GM12878 (cell line): ENCODE measurements around the gene HAPLN2. TPM values are rescaled to one million over a fixed set of nuclear protein-coding genes. Genes with fewer than 3 reads are reported as not detected.

Experiments
- ATAC-seq: fragments of 200-7000 bp; cut with Tn5 transposase; 3 replicates; pipeline ENCODE4 v1.9.1; 2020; ENCODE audit warnings: mild to moderate bottlenecking, moderate library complexity
- BruUV-seq: library from RNA; stranded (reverse); fragments of 400-500 nt; replicated peaks from 2 replicates; lab custom pipeline; 2021; lab: Mats Ljungman, UMichigan
- CTCF ChIA-PET: fragments of 300-600 bp; sonication (Branson Sonifier 250); formaldehyde crosslinking; extraction: SDS; loops from one replicate; lab custom pipeline; 2021; ENCODE audit warnings: inconsistent platforms; lab: Yijun Ruan, JAX
- POLR2A ChIA-PET: fragments of 350-600 bp; formaldehyde crosslinking; extraction: SDS; loops from one replicate; lab custom pipeline; 2021; ENCODE audit warnings: inconsistent platforms; lab: Charles Lee
- RAD21 ChIA-PET: fragments of 300-600 bp; sonication (Branson Sonifier 250); formaldehyde crosslinking; loops from one replicate; lab custom pipeline; 2023; ENCODE audit warnings: antibody characterized with exemption; ENCODE audit not compliant: unreplicated experiment; lab: Charles Lee
- SMC1A ChIA-PET: fragments of 300-600 bp; sonication (Branson Sonifier 250); formaldehyde crosslinking; loops from one replicate; lab custom pipeline; 2023; ENCODE audit not compliant: unreplicated experiment, uncharacterized antibody; lab: Charles Lee
- DNase-seq: peaks from one replicate; pipeline ENCODE4 v3.0.0-alpha.2; 2011; ENCODE audit warnings: low read depth, low spot score
- FAIRE-seq: peaks from 3 replicates; lab custom pipeline; 2011; peaks lifted over from hg19 to GRCh38; lab: Jason Lieb, UNC
- H2AFZ ChIP-seq: 2 replicates; pipeline ENCODE4 v1.6.0; 2011; ENCODE audit warnings: low read depth, low read length, control low read depth; ENCODE audit not compliant: control insufficient read depth
- H3K27ac ChIP-seq: 2 replicates; pipeline ENCODE4 v1.5.1; 2011; ENCODE audit warnings: control low read depth; ENCODE audit not compliant: control insufficient read depth, insufficient read depth
- H3K27me3 ChIP-seq, 2 experiments: replicated peaks in 1 of 2; 2 replicates each; pipeline versions ENCODE4 v1.6.0 to v1.6.1; 2011; ENCODE audit warnings: low read length in 1 of 2; ENCODE audit not compliant: control insufficient read depth in 2 of 2, insufficient read depth in 2 of 2
- H3K36me3 ChIP-seq, 2 experiments: 2 replicates each; pipeline ENCODE4 v1.5.1; 2011; ENCODE audit warnings: low read length in 1 of 2; ENCODE audit not compliant: control insufficient read depth in 2 of 2, insufficient read depth in 2 of 2
- H3K4me1 ChIP-seq: 2 replicates; pipeline ENCODE4 v1.6.1; 2011; ENCODE audit warnings: mild to moderate bottlenecking, low read length, moderate library complexity, mixed read lengths; ENCODE audit not compliant: control insufficient read depth, insufficient read depth
- H3K4me2 ChIP-seq: 2 replicates; pipeline ENCODE4 v1.6.0; 2011; ENCODE audit warnings: control low read depth; ENCODE audit not compliant: control insufficient read depth, insufficient read depth
- H3K4me3 ChIP-seq: fragments of 200-600 bp; sonication (generic); 2 replicates; pipeline ENCODE4 v1.5.1; 2016
- H3K79me2 ChIP-seq: 2 replicates; pipeline ENCODE4 v1.6.0; 2011; ENCODE audit warnings: low read length; ENCODE audit not compliant: control insufficient read depth, insufficient read depth
- H3K9ac ChIP-seq: 2 replicates; pipeline ENCODE4 v1.8.0; 2011; ENCODE audit warnings: low read length, control low read depth, mixed read lengths; ENCODE audit not compliant: control insufficient read depth, insufficient read depth
- H3K9me3 ChIP-seq: replicated peaks from 3 replicates; pipeline ENCODE4 v1.5.1; 2011; ENCODE audit warnings: mild to moderate bottlenecking, low read length; ENCODE audit not compliant: control insufficient read depth, insufficient read depth
- H4K20me1 ChIP-seq: 2 replicates; pipeline ENCODE4 v1.6.0; 2011; ENCODE audit not compliant: control insufficient read depth, insufficient read depth
- ASH2L ChIP-seq: fragments of 300-600, 200-600 bp; sonication (generic); IDR thresholded peaks from 2 replicates; pipeline ENCODE4 v1.6.1; 2017; ENCODE audit warnings: low read depth, mild to moderate bottlenecking, borderline replicate concordance
- CBFB ChIP-seq: IDR thresholded peaks from 2 replicates; pipeline ENCODE4 v1.6.1; 2016; ENCODE audit warnings: antibody characterized with exemption, low read depth
- KDM1A ChIP-seq: fragments of 200-600 bp; sonication (generic); IDR thresholded peaks from 2 replicates; pipeline ENCODE4 v1.6.1; 2016; ENCODE audit warnings: borderline replicate concordance
- MXI1 ChIP-seq: fragments of 150-350 bp; IDR thresholded peaks from 2 replicates; pipeline ENCODE4 v1.6.1; 2011; ENCODE audit warnings: low read depth, mild to moderate bottlenecking, inconsistent platforms, low read length, improper control_type of control experiment
- NFYB ChIP-seq: IDR thresholded peaks from 2 replicates; pipeline ENCODE4 v1.6.1; 2011; ENCODE audit warnings: low read depth, mild to moderate bottlenecking, low read length, improper control_type of control experiment, moderate library complexity; ENCODE audit not compliant: insufficient read depth
- POLR2A ChIP-seq: IDR thresholded peaks from 2 replicates; pipeline ENCODE4 v1.6.1; 2011; ENCODE audit warnings: low read depth, mild to moderate bottlenecking, low read length
- RB1 ChIP-seq: fragments of 450-650 bp; formaldehyde crosslinking; IDR thresholded peaks from 2 replicates; pipeline ENCODE4 v1.6.1; 2017; ENCODE audit warnings: mild to moderate bottlenecking, borderline replicate concordance
- RELA ChIP-seq: fragments of 450-650 bp; IDR thresholded peaks from 2 replicates; pipeline ENCODE4 v1.8.0; 2014; ENCODE audit warnings: borderline replicate concordance; ENCODE audit not compliant: partially characterized antibody
- RFX5 ChIP-seq: IDR thresholded peaks from 2 replicates; pipeline ENCODE4 v1.6.1; 2011; ENCODE audit warnings: low read depth, low read length, improper control_type of control experiment
- SIX5 ChIP-seq: IDR thresholded peaks from 2 replicates; pipeline ENCODE4 v1.6.1; 2011; ENCODE audit warnings: mild to moderate bottlenecking, low read depth, low read length, moderate library complexity; ENCODE audit not compliant: severe bottlenecking
- SMC3 ChIP-seq: IDR thresholded peaks from 2 replicates; pipeline ENCODE4 v1.6.1; 2011; ENCODE audit warnings: low read length, improper control_type of control experiment, borderline replicate concordance
- TCF3 ChIP-seq: IDR thresholded peaks from 2 replicates; pipeline ENCODE4 v1.6.1; 2012; ENCODE audit warnings: low read depth, mild to moderate bottlenecking, low read length, borderline replicate concordance; ENCODE audit not compliant: insufficient read depth
- YBX1 ChIP-seq: fragments of 450-650 bp; IDR thresholded peaks from 2 replicates; pipeline ENCODE4 v1.6.1; 2016; ENCODE audit warnings: antibody characterized with exemption
- ZNF622 ChIP-seq: fragments of 450-650 bp; IDR thresholded peaks from 2 replicates; pipeline ENCODE4 v1.6.1; 2017; ENCODE audit warnings: mild to moderate bottlenecking, inconsistent platforms
- WGBS: methylation state at CpG from one replicate; pipeline ENCODE4 v1.1.6; 2016; ENCODE audit warnings: low lambda C conversion rate; ENCODE audit not compliant: insufficient replicate concordance, insufficient coverage; ENCODE audit errors: missing lambda C conversion rate; 5-methylcytosine and 5-hydroxymethylcytosine counted together
- in situ Hi-C: fragments of 300-500 bp; cut with MboI; formaldehyde crosslinking; loops from 9 replicates; pipeline ENCODE4 v1.14.3; 2018; ENCODE audit warnings: mixed read lengths
- intact Hi-C: fragments of 100-400 bp; cut with micrococcal nuclease; formaldehyde crosslinking; loops from one replicate; pipeline ENCODE4 v1.14.2; 2022; ENCODE audit not compliant: unreplicated experiment
- polyA plus RNA-seq, 11 experiments: library from polyadenylated mRNA; depleted of rRNA in 4 of 11; unstranded in 6 of 11; stranded (reverse) in 5 of 11; fragments of >200 nt; fragmentation: Nextera tagmentation in 4 of 11; fragmentation: Illumina TruSeq in 1 of 11; extraction: Ambion mirVana in 4 of 11; extraction: Trizol in 1 of 11; gene quantifications; 1 replicate in 1 of 11; 2 replicates in 10 of 11; pipeline versions ENCODE4 v1.2.1 to v1.2.3, GENCODE V29; 2011 to 2016; ENCODE audit warnings: inconsistent platforms in 2 of 11, missing spikeins in 2 of 11, low read depth in 1 of 11
- total RNA-seq, 4 experiments: library from RNA; depleted of rRNA in 3 of 4; stranded (reverse); fragments of >200 nt in 3 of 4; fragmentation: Illumina TruSeq in 1 of 4; extraction: Trizol in 1 of 4; gene quantifications; 2 replicates each; pipeline versions ENCODE4 v1.2.1 to v1.2.3, GENCODE V29; 2013 to 2021
- TF ChIP-seq, protein P1 (sequence below): fragments of 450-650 bp; formaldehyde crosslinking; IDR thresholded peaks from 2 replicates; pipeline ENCODE4 v1.5.0; 2022; ENCODE audit warnings: mild to moderate bottlenecking, missing genetic modification characterization
- TF ChIP-seq, protein P2 (sequence below): fragments of 450-650 bp; IDR thresholded peaks from 2 replicates; pipeline ENCODE4 v1.6.1; 2017; ENCODE audit warnings: low read depth, mild to moderate bottlenecking, moderate library complexity

Gene HAPLN2
- total and polyA plus RNA-seq, 10 of the 15 experiments (the other 5 are each of a cell fraction or from before 2014, with no cell fraction given): 0.15 to 0.24 TPM; not detected in 8

DNA sequence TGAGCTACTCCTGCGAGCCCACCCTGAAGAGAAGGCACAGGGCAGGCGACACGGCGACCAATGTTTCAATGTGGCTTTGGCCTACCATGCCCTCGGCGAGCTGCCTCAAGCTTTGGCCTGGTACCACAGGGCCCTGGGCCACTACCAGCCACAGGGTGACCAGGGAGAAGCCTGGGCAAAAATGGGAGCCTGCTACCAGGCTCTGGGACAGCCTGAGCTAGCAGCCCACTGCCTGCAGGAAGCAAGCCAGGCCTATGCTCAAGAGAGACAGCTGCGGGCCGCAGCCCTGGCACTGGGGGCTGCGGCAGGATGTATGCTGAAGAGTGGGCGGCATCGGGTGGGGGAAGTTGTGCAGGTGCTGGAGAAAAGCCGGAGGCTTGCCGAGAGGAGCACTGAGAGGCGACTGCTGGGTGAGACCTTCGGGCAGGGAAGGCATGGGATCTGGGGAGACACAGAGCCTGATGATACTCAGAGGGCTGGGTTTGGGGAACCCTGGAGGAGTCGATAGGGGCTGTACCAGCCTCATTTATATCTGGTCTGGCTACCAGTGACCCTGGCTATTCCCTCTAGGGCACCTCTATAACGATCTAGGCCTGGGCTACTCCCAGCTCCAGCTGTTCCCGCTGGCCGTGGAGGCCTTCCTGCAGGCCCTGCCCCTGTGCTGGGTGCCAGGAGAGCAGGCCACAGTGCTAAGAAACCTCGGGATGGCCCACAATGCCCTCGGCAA is 37.4 kb upstream of the HAPLN2 start:
- H3K27ac ChIP-seq: peak overlapping the region; percentile 50; the same call in 1 of the 2 replicates
- H3K36me3 ChIP-seq: no peaks in the 10 kb centered on the region
- H3K9me3 ChIP-seq: no peaks in the 10 kb centered on the region
- in situ Hi-C loops (no loop called here), intact Hi-C loops (no loop called here)
- no TSS peak for BruUV-seq
- WGBS: 53% methylated on average over 21 of the region's 21 CpGs
- POLR2A ChIA-PET: interaction anchor here (1.0 kb wide), 1 partner anchor 84 kb away, joined by 4 read pairs; no protein-coding TSS in a partner anchor
- RAD21 ChIA-PET: interaction anchor here (0.9 to 2.2 kb wide), 12 partner anchors 9 to 196 kb away, joined by 3 to 9 read pairs (median 4); partner anchors contain the start of genes HAPLN2, MEF2D and NAXE
- peak overlapping the region; percentile 66 for H3K9ac ChIP-seq
- H2AFZ ChIP-seq: peak overlapping the region; percentile 83
- CTCF ChIA-PET: interaction anchor here (0.6 to 5.7 kb wide), 15 partner anchors 10 to 198 kb away, joined by 3 to 36 read pairs (median 4); partner anchors contain the start of genes IQGAP3 and NAXE
- SMC1A ChIA-PET: interaction anchor here (0.9 to 2.3 kb wide), 4 partner anchors 27 to 128 kb away, joined by 3 to 8 read pairs (median 8); partner anchors contain the start of gene MEF2D
- H3K79me2 ChIP-seq: no peaks in the 10 kb centered on the region
- ATAC-seq (no peak), FAIRE-seq (no peak), DNase-seq (no peak)
- H4K20me1 ChIP-seq: no peaks in the 10 kb centered on the region
- H3K4me2 ChIP-seq: peak overlapping the region; percentile 21; the same call in 1 of the 2 replicates
- H3K27me3 ChIP-seq: no peaks in the 10 kb centered on the region; a peak in 1 of 4 replicates
- H3K4me1 ChIP-seq: peaks cover 16% of the 10 kb centered on the region
- H3K4me3 ChIP-seq: peak overlapping the region; percentile 43; the same call in 1 of the 2 replicates
- TF ChIP-seq ZNF622 (no peak), MXI1 (no peak), ASH2L (no peak), RFX5 (no peak), TCF3 (0 out of 2 replicates have a peak, but pooled peaks have one; percentile 46), RELA (no peak), RB1 (no peak), NFYB (no peak), POLR2A (peak; percentile 48), SMC3 (no peak), KDM1A (no peak), YBX1 (no peak), SIX5 (no peak), CBFB (no peak)
- TF ChIP-seq, protein P1, sequence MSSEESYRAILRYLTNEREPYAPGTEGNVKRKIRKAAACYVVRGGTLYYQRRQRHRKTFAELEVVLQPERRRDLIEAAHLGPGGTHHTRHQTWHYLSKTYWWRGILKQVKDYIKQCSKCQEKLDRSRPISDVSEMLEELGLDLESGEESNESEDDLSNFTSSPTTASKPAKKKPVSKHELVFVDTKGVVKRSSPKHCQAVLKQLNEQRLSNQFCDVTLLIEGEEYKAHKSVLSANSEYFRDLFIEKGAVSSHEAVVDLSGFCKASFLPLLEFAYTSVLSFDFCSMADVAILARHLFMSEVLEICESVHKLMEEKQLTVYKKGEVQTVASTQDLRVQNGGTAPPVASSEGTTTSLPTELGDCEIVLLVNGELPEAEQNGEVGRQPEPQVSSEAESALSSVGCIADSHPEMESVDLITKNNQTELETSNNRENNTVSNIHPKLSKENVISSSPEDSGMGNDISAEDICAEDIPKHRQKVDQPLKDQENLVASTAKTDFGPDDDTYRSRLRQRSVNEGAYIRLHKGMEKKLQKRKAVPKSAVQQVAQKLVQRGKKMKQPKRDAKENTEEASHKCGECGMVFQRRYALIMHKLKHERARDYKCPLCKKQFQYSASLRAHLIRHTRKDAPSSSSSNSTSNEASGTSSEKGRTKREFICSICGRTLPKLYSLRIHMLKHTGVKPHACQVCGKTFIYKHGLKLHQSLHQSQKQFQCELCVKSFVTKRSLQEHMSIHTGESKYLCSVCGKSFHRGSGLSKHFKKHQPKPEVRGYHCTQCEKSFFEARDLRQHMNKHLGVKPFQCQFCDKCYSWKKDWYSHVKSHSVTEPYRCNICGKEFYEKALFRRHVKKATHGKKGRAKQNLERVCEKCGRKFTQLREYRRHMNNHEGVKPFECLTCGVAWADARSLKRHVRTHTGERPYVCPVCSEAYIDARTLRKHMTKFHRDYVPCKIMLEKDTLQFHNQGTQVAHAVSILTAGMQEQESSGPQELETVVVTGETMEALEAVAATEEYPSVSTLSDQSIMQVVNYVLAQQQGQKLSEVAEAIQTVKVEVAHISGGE (CRISPR knock-in tag): no peak
- TF ChIP-seq, protein P2, sequence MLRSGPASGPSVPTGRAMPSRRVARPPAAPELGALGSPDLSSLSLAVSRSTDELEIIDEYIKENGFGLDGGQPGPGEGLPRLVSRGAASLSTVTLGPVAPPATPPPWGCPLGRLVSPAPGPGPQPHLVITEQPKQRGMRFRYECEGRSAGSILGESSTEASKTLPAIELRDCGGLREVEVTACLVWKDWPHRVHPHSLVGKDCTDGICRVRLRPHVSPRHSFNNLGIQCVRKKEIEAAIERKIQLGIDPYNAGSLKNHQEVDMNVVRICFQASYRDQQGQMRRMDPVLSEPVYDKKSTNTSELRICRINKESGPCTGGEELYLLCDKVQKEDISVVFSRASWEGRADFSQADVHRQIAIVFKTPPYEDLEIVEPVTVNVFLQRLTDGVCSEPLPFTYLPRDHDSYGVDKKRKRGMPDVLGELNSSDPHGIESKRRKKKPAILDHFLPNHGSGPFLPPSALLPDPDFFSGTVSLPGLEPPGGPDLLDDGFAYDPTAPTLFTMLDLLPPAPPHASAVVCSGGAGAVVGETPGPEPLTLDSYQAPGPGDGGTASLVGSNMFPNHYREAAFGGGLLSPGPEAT: no peak
